Mononuclear cell (primary cell): ENCODE measurements around the gene AUH. TPM values are rescaled to one million over a fixed set of nuclear protein-coding genes. Genes with fewer than 3 reads are reported as not detected.

Experiments
- H3K27me3 ChIP-seq: 2 replicates; pipeline ENCODE4 v1.6.0; 2011; ENCODE audit warnings: low read length, control low read depth; ENCODE audit not compliant: insufficient read depth
- H3K4me1 ChIP-seq: 2 replicates; pipeline ENCODE4 v1.5.1; 2011; ENCODE audit warnings: mild to moderate bottlenecking, low read length, control low read depth; ENCODE audit not compliant: insufficient read depth
- H3K4me3 ChIP-seq: 2 replicates; pipeline ENCODE4 v1.5.1; 2011; ENCODE audit warnings: mild to moderate bottlenecking, low read length, moderate library complexity
- H3K9me3 ChIP-seq: 2 replicates; pipeline ENCODE4 v1.5.1; 2011; ENCODE audit warnings: low read depth, mild to moderate bottlenecking, control low read depth, low read length
- total RNA-seq: library from RNA; depleted of rRNA; stranded (reverse); fragments of >200 nt; gene quantifications from one replicate; pipeline ENCODE4 v1.2.3, GENCODE V29; 2012

AUH gene
- total RNA-seq, 1 donor: 17.2 TPM

DNA sequence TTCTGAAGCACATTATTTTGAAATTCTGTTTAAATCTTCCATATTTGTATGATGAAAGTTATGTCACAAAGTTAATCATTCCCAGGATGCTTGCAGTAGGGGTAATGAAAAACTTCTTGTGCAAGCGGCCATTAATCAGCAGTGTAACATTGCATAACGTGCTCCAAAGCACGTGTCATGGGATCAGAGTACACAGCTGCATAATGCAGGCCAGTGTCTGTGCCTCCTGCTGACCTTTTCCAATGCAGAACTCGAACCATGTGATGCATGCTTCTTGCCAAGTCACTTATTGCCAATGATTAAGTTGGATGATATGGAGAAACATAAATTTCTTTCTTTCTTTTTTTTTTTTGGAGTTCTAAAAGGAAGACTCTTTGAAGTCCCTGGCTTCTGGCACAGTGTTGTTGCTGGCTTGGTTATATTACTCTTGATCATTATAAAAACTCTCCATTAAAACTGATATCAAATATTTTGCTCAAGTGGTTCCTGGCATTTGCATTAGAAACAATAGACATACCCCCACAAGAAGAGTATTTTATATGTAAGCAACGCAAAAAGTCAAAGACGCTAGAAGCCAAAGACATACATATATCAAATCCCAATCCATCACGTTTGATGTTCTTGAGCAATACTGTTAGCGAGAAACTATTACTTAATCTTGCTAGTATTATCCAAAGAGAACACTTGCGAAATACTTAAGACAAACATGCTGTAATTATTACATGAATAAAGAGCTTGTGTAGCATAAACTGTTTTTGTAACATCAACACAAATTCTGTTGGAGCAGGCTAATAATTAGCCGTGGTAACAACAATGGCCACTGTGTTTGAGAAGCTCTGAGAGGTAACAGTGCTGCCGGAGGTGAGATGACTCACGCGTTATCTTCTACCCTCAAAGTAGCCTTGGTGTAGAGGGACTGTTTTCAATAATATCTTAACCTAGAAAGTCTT, 164.2 kb downstream of the AUH start:
- Histone ChIP-seq H3K4me3 (no peak overlapping the region), H3K4me1 (peaks cover 59% of the 10 kb centered on the region), H3K9me3 (peaks cover 1% of the 10 kb centered on the region), H3K27me3 (no peaks in the 10 kb centered on the region)

DNA sequence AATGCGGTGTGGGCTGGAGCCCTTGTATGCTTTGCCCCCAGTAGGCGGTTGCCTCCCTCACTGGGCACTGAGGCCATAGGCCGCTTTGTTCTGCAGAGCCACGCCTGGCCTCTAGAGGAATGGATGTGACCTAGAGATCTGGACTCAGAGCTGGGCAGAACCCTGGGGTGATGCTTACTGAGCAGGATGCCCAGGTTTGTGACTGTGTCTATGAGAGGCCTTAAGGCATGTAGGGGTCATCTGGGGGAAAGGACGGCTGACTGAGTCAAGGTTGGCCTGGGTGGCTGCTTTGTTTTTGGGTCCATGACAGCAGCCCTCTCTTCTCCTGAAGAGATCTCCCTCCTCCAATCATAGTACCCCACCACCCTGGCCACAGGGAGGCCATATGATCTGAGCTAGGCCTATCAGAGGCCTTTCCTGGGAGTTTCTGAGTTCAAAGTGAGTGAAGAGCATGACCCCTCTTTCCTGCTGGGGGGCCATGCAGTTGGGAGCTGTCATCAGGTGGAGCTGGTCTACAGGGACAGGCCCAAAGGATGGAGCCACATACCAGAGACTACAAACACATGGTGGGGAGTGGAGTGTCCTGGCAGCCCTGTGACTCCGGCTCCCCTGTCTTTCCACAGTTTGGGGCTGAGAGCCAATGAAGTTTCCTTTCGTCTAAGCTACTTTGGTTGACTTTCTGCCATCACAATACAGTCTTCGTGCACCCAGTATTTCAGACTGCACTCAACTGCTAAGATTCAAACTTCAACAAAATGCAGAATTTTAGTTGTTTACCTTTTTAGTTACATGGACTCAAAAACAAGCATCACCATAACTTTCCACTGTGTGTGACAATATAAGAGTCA, 165.4 kb downstream of the AUH start:
- Histone ChIP-seq H3K27me3 (no peaks in the 10 kb centered on the region), H3K4me1 (peaks cover 70% of the 10 kb centered on the region), H3K4me3 (no peak overlapping the region), H3K9me3 (no peaks in the 10 kb centered on the region)

DNA sequence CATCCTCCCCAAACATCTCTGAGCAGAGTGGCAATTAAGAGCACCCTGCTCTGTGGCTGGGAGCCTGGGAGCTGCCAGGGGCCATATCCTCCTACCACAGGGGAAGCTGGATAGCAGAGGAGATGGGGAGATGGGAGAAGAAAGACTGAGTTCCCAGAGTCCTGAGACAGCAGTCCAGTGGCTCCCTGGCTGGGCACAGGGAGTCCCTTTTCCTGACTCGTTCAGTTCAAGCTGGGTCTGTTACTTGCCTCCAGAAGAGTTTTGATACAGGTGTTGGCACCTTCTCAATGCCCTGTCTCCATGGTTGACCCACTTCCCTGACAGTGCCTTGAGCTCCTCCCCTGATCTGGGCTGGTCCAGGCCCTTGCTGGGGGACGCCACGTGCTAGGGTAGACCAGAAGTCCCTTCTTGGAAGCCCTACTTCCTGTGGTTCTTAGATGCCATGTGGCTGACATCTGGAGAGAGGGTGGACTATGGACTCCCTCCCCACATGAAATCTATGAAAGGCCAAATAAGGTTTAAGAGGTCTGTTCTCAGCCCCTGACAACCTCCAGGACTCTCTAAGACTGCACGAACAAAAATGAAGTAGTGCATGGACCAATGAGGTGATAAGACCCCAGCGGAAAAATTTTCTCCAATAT, 166.2 kb downstream of the AUH start:
- peaks cover 73% of the 10 kb centered on the region for H3K4me1 ChIP-seq
- no peaks in the 10 kb centered on the region for H3K9me3 ChIP-seq
- no peaks in the 10 kb centered on the region for H3K27me3 ChIP-seq
- no peak overlapping the region for H3K4me3 ChIP-seq

DNA sequence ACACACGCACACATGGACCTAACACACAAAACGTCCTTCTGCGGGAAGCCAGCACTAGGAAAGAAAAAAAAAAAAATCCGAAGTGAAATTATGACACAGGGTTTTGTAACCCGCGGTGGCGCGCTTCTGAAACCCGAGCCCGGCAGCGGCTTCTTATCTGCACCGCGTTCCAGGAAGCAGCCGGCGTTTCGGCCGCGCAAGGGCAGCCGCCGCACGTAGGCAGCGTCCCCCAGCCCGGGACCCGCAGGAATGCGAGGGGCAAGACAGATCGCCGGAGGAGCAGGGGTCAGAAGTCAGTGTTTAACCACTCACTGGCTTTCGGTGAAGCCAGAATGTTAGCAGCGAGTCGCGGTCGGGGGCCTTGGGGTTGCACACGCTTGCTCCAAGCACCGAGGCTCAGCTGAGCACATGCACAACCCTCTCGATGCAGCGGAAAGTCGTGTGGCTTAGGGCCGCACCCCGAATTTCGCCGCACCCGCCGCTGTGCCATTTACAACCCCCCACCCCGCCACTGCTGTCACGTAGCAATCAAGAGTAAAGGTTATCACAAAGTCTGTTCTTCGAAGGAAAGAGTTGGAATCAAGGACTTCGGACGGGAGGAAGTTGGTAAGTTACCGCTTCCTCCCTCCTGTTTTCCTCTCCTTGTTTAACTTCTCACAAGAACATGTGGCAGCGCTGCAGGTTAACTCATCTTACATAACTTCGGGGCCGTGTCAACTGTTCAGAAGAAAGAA, 167.9 kb downstream of the AUH start:
- Histone ChIP-seq H3K4me1 (peaks cover 61% of the 10 kb centered on the region), H3K4me3 (peak overlapping the region; percentile 45), H3K9me3 (no peaks in the 10 kb centered on the region)

DNA sequence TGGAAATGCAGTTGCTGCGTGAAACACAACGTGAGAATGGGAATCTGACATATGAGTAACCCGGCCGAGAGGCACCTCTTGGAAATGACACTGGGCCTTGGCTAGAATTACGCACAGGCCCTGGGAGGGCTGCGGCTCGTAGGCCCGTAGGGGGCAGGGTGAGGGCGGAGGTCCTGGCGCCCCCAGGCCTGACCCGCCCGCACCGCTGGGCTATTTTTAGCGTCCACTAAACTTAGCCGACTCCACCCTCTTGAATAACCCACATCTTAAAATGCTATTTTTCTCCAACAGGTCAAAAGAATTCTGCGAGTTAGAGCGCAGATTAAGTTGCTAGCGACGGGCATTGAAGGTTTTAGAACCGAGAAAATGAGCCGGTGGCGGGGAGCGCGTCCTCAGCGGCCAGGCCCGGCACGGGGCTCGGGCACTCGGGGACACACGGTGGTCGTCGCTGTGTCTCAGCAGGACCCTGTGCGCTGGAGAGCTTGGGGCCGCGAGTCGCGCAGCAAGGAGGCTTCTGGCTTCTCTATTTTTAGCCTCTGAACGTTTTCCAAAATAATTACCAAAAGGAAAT, 168.5 kb downstream of the AUH start:
- Histone ChIP-seq H3K4me1 (peaks cover 54% of the 10 kb centered on the region), H3K27me3 (no peaks in the 10 kb centered on the region)

More for the DNA sequence above, 167.9 kb downstream of the AUH start:
- H3K27me3 ChIP-seq: no peaks in the 10 kb centered on the region

DNA sequence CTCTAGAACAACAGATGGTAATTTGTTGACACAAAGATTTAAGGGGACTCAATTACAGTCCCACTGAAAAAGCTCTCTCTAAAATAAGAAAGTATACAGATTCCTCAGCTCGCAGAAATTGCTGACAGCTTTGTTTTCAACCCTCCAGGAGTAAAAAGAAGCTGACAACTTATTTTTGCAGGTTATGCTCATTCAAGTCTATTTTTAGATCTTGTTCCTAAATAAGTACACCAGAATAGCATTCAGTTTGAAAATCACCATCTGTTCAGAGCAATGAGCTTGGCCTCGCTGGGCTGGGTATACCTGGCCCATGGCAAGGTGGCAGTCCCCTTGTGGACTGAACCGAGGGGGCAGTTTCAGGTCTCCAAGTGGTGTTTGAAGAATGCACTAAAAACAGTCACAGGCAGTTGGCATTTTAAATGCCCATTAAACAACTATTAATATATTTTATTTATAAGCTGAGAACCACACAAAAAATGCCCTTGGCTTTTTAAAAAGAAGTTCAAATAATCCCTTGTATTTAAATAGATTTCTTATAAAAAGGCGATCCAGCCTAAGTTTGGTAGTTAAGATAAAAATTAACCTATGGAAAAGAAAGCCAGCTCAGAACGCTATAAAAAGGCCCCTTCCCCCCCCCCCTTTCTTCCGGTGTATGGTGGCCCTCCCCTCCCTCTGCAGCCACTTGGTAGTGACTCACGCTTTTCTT, 169.2 kb downstream of the AUH start:
- Histone ChIP-seq H3K9me3 (no peaks in the 10 kb centered on the region), H3K27me3 (no peaks in the 10 kb centered on the region), H3K4me1 (peaks cover 51% of the 10 kb centered on the region), H3K4me3 (no peak overlapping the region)

More for the DNA sequence above, 168.5 kb downstream of the AUH start:
- Histone ChIP-seq H3K4me3 (peak overlapping the region; percentile 45), H3K9me3 (no peaks in the 10 kb centered on the region)

DNA sequence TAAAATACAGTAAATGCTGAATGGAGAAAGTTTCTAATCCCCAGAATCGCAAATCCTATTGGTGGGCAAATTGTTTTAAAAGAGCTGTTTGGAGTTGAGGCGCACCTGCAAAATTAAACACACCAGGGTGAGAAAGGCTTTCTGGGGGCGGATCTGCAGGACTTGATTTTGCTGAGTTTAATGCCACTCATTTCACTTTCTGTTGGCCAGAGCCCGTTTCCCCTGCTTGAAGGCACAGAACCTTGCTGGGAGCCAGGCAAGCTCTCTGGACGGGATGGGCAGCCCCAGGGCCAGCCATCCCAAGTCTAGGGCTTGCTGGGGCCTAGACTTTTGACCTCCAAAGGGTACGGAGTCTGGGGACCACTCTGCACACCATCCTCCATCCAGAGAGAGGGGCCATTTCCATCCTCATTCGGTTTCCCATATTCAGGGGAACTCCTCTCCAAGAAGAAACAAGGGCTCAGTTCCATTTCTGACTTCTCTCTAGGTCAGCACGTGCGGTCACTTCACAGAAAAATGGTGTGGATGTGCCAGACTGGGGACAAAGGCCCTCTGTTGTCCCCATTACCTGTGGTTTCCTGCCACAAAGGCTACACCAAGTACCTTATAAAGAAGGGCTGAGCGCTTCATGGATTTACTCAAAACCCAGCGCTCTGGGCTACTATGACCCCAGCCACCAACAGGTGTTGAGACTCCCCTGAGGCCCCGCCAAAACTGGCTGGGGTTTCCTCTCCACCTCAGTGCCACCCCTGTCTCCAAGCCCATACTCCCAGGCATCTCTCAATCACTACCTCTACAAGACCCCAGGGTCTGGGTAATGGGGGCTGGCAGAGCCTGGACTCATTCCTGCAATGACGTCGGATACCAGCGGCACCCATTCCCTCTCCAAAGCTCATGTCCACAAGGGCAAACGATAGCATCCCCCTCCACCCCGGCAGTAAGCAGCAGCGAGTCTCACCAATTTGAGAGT, 170.0 kb downstream of the AUH start:
- H3K4me1 ChIP-seq: peaks cover 53% of the 10 kb centered on the region
- no peaks in the 10 kb centered on the region for H3K27me3 ChIP-seq
- no peak overlapping the region for H3K4me3 ChIP-seq

DNA sequence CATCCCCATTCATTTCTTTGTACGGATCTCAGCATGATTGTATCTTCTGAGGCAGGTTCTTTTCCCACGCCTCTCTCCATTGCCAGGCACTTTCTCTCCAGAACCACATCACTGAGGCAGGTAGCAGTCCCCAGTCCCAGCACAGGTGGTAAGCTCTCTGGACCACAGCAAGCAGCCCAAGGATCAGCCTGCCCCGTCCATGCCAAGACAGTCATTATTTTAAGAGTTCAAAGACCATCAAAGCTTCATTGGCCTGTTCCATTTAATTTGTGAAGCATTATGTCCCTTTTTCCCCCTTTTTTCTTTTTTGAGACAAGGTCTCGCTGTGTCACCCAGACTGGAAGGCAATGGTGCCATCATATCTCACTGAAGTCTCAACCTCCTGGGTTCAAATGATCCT, 171.7 kb downstream of the AUH start:
- Histone ChIP-seq H3K9me3 (no peaks in the 10 kb centered on the region), H3K27me3 (no peaks in the 10 kb centered on the region), H3K4me1 (peaks cover 46% of the 10 kb centered on the region), H3K4me3 (no peak overlapping the region)

More for the DNA sequence above, 170.0 kb downstream of the AUH start:
- no peaks in the 10 kb centered on the region for H3K9me3 ChIP-seq

DNA sequence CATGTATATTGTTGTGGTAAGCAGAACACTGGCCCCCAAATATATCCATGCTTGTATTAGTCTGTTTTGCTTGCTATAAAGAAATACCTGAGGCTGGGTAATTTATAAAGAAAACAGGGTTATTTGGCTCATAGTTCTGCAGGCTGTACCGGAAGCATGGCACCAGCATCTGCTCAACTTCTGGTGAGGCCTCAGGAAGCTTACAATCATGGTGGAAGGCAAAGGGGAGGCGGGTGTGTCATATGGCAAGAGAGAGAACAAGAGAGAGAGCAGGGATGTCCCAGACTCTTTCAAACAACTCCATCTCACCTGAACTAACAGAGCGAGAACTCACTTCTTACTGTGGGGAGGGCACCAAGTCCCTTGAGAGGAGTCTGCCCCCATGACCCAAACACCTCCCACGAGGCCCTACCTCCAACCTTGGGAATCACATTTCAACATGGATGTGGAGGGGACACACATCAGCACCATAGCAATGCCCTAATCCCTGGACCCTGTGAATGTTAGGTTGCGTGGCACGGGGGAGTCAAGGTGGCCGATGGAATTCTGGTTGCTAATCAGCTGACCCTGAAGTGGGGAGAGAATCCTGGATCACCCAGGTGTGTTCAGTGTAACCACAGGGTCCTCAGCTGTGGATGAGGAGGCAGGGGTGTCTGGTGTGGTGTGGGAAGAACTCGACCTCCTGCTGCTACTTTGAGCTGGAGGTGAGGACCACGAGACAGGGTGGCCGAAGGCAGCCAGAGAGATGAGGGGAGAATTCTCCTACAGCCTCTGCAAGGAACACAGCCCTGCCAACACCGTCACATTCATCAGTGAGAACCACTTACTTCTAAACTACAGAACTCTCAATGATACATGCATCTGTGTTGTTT, 172.8 kb downstream of the AUH start:
- Histone ChIP-seq H3K9me3 (no peaks in the 10 kb centered on the region), H3K4me3 (no peak overlapping the region), H3K27me3 (no peaks in the 10 kb centered on the region), H3K4me1 (peaks cover 35% of the 10 kb centered on the region)

DNA sequence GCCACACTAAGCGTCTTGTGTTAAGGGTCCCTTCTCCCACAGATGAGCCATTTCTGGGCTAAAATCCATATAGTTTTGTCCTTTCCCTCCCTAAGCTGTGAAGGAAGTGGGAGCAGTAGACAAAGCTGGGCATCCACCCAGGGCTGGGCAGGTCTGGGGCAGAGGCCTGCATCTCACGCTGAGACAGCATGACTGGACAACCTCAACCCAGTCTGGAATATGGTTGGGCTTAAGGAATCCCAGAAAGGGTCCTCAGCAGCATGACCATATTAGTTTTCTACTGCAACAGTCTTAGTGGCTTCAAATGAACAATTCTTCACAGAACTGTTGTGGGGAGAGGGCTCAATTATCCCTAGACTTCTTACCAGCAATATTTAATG, 173.8 kb downstream of the AUH start:
- Histone ChIP-seq H3K4me3 (no peak overlapping the region), H3K9me3 (no peaks in the 10 kb centered on the region), H3K27me3 (no peaks in the 10 kb centered on the region), H3K4me1 (peaks cover 25% of the 10 kb centered on the region)

DNA sequence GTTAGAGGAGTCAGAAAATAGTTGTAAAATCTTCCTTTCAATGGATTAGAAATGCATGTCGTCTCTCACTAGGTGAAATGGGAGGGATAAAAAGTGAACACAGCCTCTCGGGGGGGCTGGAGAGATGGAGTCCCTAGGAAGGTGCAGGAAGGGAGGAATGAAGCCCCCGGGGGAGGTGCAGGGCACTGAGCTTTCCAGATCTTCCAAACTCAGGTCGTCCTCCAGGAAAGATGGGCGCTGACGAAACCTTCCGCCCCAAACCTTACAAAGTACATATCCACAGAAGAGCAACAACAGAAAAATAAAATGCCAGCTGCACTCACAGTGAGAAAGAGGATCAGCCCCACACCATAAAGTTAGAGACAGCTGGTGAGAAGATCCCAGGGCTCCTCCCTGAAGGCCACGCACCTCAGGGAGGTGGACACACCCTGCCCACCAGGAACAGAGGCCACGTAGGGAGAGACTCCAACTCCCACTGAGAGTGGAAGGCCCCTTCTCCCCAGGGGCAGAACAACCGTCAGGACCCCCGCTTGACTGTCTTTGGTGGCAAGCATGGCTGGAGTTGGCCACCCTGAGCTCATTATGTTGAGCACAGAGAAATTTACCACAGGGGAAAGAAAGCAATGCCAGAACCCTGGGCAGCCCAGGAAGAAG, 174.3 kb downstream of the AUH start:
- H3K4me1 ChIP-seq: peaks cover 21% of the 10 kb centered on the region
- no peaks in the 10 kb centered on the region for H3K9me3 ChIP-seq
- H3K4me3 ChIP-seq: no peak overlapping the region
- no peaks in the 10 kb centered on the region for H3K27me3 ChIP-seq

DNA sequence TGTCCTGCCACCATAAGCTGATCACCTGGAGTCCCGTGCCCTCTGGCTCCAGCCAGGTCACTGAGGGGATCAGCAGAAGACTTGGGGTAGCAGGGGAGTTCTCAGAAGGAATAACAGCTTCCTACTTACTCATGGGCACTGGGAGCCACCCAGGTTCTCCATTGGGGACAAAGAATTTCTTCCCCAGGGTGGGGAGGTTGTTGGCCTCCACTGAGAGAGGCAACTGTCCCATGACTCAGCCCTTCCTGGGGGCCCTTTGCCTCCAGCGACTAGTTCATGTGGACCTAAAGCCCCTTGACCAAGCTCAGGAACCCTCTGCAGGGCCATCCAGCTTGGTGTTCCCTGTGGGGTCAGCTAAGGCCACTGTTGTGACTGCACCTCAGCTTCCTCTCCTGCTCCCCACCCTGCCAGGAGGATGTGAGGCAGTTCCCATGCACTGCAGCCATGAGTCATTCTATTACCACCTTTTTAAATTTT, 175.0 kb downstream of the AUH start:
- Histone ChIP-seq H3K27me3 (no peaks in the 10 kb centered on the region), H3K4me1 (peaks cover 13% of the 10 kb centered on the region), H3K4me3 (no peak overlapping the region), H3K9me3 (no peaks in the 10 kb centered on the region)
